SK-N-SH treated with all-trans-retinoic acid at 6 μM for 48 hours (cell line): ENCODE measurements around the gene OPHN1.
"Not testable (repeated sequence)": the region's sequence is repeated elsewhere in the genome, so short reads cannot be mapped to it uniquely, and the experiment has no call there.

Source experiments
- ATAC-seq: fragments of 200-7000 bp; cut with Tn5 transposase; 3 replicates; pipeline ENCODE4 v1.9.1; 2020; ENCODE audit warnings: mild to moderate bottlenecking, moderate library complexity
- ARNTL ChIP-seq: fragments of 450-650 bp; formaldehyde crosslinking; IDR thresholded peaks from 2 replicates; pipeline ENCODE4 v1.5.0; 2020; ENCODE audit warnings: low read depth, mild to moderate bottlenecking, moderate library complexity, borderline replicate concordance
- BACH2 ChIP-seq: fragments of 250-450 bp; sonication (Bioruptor Pico); IDR thresholded peaks from 2 replicates; pipeline ENCODE4 v1.9.0; 2021; ENCODE audit warnings: mild to moderate bottlenecking, borderline replicate concordance
- CSDC2 ChIP-seq: fragments of 250-450 bp; sonication (Bioruptor Pico); IDR thresholded peaks from 2 replicates; pipeline ENCODE4 v1.5.0; 2020; ENCODE audit warnings: mild to moderate bottlenecking, moderate library complexity
- ESRRG ChIP-seq: fragments of 250-450 bp; sonication (Bioruptor Pico); IDR thresholded peaks from 2 replicates; pipeline ENCODE4 v1.6.1; 2021; ENCODE audit warnings: mild to moderate bottlenecking
- GLIS3 ChIP-seq: fragments of 250-450 bp; sonication (Bioruptor Pico); IDR thresholded peaks from 2 replicates; pipeline ENCODE4 v1.5.0; 2020; ENCODE audit warnings: mild to moderate bottlenecking, moderate library complexity
- ISL1 ChIP-seq: fragments of 250-450 bp; sonication (Bioruptor Pico); IDR thresholded peaks from 2 replicates; pipeline ENCODE4 v2.1.2; 2022; ENCODE audit warnings: mild to moderate bottlenecking, moderate library complexity
- OSR1 ChIP-seq: fragments of 250-450 bp; sonication (Bioruptor Pico); IDR thresholded peaks from 2 replicates; pipeline ENCODE4 v1.8.0; 2022; ENCODE audit warnings: moderate library complexity, mild to moderate bottlenecking, inconsistent platforms
- POU6F1 ChIP-seq: fragments of 250-450 bp; sonication (Bioruptor Pico); IDR thresholded peaks from 2 replicates; pipeline ENCODE4 v1.8.0; 2021; ENCODE audit warnings: low read depth, mild to moderate bottlenecking, moderate library complexity, borderline replicate concordance
- PPARA ChIP-seq: fragments of 250-450 bp; sonication (Bioruptor Pico); IDR thresholded peaks from 2 replicates; pipeline ENCODE4 v1.5.0; 2020; ENCODE audit warnings: mild to moderate bottlenecking, borderline replicate concordance
- RARB ChIP-seq: fragments of 250-450 bp; sonication (Bioruptor Pico); IDR thresholded peaks from 2 replicates; pipeline ENCODE4 v1.8.0; 2021; ENCODE audit warnings: mild to moderate bottlenecking, moderate library complexity
- SNAI2 ChIP-seq: fragments of 250-450 bp; sonication (Bioruptor Pico); IDR thresholded peaks from 2 replicates; pipeline ENCODE4 v1.5.0; 2020; ENCODE audit warnings: mild to moderate bottlenecking, moderate library complexity
- TCF4 ChIP-seq: fragments of 250-450 bp; sonication (Bioruptor Pico); IDR thresholded peaks from 2 replicates; pipeline ENCODE4 v1.8.0; 2021; ENCODE audit warnings: mild to moderate bottlenecking, moderate library complexity, borderline replicate concordance
- TOX ChIP-seq: fragments of 250-450 bp; sonication (Bioruptor Pico); IDR thresholded peaks from 2 replicates; pipeline ENCODE4 v1.8.0; 2021; ENCODE audit warnings: mild to moderate bottlenecking, moderate library complexity, borderline replicate concordance
- TSHZ2 ChIP-seq: fragments of 250-450 bp; sonication (Bioruptor Pico); IDR thresholded peaks from 2 replicates; pipeline ENCODE4 v1.5.0; 2020; ENCODE audit warnings: mild to moderate bottlenecking, moderate library complexity
- ZC3H10 ChIP-seq: fragments of 250-450 bp; sonication (Bioruptor Pico); IDR thresholded peaks from 2 replicates; pipeline ENCODE4 v1.5.1; 2021; ENCODE audit warnings: mild to moderate bottlenecking, moderate library complexity
- ZFP3 ChIP-seq: fragments of 250-450 bp; sonication (Bioruptor Pico); IDR thresholded peaks from 2 replicates; pipeline ENCODE4 v1.5.0; 2020; ENCODE audit warnings: mild to moderate bottlenecking, moderate library complexity
- ZFP30 ChIP-seq: fragments of 450-650 bp; formaldehyde crosslinking; IDR thresholded peaks from 2 replicates; pipeline ENCODE4 v1.5.0; 2022; ENCODE audit warnings: mild to moderate bottlenecking, moderate library complexity
- ZNF565 ChIP-seq: fragments of 450-650 bp; formaldehyde crosslinking; conservative IDR thresholded peaks from 2 replicates; pipeline ENCODE4 v1.5.0; 2020; ENCODE audit warnings: low read depth, mild to moderate bottlenecking, moderate library complexity
- ZNF70 ChIP-seq: fragments of 450-650 bp; formaldehyde crosslinking; IDR thresholded peaks from 2 replicates; pipeline ENCODE4 v1.5.0; 2020; ENCODE audit warnings: mild to moderate bottlenecking, moderate library complexity
- TF ChIP-seq, protein P1 (sequence below): fragments of 250-450 bp; sonication (Bioruptor Pico); IDR thresholded peaks from 2 replicates; pipeline ENCODE4 v1.5.1; 2020; ENCODE audit warnings: low read depth, mild to moderate bottlenecking, moderate library complexity
- TF ChIP-seq, protein P2 (sequence below): fragments of 250-450 bp; sonication (Bioruptor Pico); IDR thresholded peaks from 2 replicates; pipeline ENCODE4 v1.5.1; 2021; ENCODE audit warnings: mild to moderate bottlenecking, moderate library complexity
- TF ChIP-seq, protein P3 (sequence below): fragments of 250-450 bp; sonication (Bioruptor Pico); IDR thresholded peaks from 2 replicates; pipeline ENCODE4 v1.8.0; 2020; ENCODE audit warnings: mild to moderate bottlenecking, moderate library complexity, borderline replicate concordance

The OPHN1 gene

DNA sequence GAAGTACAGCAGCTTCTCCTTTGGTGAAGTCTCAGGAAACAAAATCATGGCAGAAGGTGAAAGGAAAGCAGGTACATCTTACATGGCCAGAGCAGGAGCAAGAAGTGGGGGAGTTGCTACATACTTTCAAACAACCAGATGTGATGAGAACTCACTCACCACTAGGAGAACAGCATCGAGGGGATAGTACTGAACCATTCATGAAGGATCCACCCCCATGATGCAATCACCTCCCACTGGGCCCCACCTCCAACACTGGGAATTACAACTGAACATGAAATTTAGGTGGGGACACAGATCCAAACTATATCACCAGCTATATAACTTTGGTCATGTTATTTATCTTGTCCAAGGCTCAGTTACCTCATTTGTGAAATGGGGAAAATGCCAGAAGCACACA is 159.4 kb downstream of the OPHN1 start:
- ATAC-seq = no peak
- TF ChIP-seq ISL1 (CRISPR knock-in tag) (no peak), ESRRG (CRISPR knock-in tag) (no peak), OSR1 (no peak), ZFP30 (CRISPR knock-in tag) (no peak), TCF4 (CRISPR knock-in tag) (no peak), SNAI2 (CRISPR knock-in tag) (no peak)

DNA sequence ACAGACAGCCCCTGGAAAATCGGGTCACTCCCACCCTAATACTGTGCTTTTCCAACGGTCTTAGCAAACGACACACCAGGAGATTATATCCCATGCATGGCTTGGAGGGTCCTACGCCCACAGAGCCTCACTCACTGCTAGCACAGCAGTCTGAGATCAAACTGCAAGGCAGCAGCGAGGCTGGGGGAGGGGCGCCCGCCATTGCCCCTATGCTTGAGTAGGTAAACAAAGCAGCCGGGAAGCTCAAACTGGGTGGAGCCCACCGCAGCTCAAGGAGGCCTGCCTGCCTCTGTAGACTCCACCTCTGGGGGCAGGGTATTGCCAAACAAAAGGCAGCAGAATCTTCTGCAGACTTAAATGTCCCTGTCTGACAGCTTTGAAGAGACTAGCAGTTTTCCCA is 168.5 kb downstream of the OPHN1 start:
- ATAC-seq = not testable (repeated sequence)

DNA sequence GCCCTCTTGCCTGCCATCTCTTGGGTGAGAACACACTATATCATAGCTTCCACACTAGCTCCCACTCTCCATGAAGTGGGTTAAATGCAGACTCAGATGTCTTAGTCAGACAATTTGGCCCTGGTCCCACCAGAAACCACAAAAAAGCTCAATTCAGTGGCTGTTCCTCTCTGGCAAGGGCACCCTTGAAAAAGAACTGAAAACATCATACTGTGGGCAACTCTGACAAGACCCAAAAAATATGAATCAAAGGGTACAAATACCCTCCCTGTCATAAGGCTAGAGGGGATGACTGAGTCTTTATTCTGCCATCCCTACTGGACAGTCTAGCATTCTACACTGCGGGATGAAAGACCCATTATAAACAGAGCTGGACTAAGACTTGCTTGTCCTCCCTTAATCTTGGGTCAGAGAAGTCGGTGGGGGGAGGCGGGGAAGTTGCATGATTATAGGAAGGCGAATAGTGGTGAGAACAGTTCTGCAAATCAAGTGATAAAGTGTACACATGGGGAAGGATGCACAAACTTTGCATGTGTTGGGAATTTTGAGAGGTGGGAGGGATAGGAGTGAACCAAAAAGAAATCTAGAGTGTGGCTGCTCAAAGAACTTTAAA is 172.1 kb downstream of the OPHN1 start:
- no peak for ATAC-seq
- TF ChIP-seq SNAI2 (CRISPR knock-in tag) (no peak), PPARA (no peak), ESRRG (CRISPR knock-in tag) (no peak), GLIS3 (CRISPR knock-in tag) (no peak), RARB (CRISPR knock-in tag) (no peak), CSDC2 (CRISPR knock-in tag) (no peak), TSHZ2 (CRISPR knock-in tag) (no peak), BACH2 (CRISPR knock-in tag) (no peak), ISL1 (CRISPR knock-in tag) (no peak), ARNTL (CRISPR knock-in tag) (no peak), ZNF565 (CRISPR knock-in tag) (no peak), ZNF70 (CRISPR knock-in tag) (no peak), TOX (no peak), ZC3H10 (CRISPR knock-in tag) (no peak), ZFP3 (CRISPR knock-in tag) (no peak), POU6F1 (CRISPR knock-in tag) (no peak), ZFP30 (CRISPR knock-in tag) (no peak)
- TF ChIP-seq, protein P1, sequence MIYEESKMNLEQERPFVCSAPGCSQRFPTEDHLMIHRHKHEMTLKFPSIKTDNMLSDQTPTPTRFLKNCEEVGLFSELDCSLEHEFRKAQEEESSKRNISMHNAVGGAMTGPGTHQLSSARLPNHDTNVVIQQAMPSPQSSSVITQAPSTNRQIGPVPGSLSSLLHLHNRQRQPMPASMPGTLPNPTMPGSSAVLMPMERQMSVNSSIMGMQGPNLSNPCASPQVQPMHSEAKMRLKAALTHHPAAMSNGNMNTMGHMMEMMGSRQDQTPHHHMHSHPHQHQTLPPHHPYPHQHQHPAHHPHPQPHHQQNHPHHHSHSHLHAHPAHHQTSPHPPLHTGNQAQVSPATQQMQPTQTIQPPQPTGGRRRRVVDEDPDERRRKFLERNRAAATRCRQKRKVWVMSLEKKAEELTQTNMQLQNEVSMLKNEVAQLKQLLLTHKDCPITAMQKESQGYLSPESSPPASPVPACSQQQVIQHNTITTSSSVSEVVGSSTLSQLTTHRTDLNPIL (CRISPR knock-in tag) = no peak
- TF ChIP-seq, protein P2, sequence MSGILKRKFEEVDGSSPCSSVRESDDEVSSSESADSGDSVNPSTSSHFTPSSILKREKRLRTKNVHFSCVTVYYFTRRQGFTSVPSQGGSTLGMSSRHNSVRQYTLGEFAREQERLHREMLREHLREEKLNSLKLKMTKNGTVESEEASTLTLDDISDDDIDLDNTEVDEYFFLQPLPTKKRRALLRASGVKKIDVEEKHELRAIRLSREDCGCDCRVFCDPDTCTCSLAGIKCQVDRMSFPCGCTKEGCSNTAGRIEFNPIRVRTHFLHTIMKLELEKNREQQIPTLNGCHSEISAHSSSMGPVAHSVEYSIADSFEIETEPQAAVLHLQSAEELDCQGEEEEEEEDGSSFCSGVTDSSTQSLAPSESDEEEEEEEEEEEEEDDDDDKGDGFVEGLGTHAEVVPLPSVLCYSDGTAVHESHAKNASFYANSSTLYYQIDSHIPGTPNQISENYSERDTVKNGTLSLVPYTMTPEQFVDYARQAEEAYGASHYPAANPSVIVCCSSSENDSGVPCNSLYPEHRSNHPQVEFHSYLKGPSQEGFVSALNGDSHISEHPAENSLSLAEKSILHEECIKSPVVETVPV (CRISPR knock-in tag) = no peak
- TF ChIP-seq, protein P3, sequence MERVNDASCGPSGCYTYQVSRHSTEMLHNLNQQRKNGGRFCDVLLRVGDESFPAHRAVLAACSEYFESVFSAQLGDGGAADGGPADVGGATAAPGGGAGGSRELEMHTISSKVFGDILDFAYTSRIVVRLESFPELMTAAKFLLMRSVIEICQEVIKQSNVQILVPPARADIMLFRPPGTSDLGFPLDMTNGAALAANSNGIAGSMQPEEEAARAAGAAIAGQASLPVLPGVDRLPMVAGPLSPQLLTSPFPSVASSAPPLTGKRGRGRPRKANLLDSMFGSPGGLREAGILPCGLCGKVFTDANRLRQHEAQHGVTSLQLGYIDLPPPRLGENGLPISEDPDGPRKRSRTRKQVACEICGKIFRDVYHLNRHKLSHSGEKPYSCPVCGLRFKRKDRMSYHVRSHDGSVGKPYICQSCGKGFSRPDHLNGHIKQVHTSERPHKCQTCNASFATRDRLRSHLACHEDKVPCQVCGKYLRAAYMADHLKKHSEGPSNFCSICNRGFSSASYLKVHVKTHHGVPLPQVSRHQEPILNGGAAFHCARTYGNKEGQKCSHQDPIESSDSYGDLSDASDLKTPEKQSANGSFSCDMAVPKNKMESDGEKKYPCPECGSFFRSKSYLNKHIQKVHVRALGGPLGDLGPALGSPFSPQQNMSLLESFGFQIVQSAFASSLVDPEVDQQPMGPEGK = no peak
